ENCODE measurements around the gene CD38.
"Not testable (repeated sequence)": the region's sequence is repeated elsewhere in the genome, so short reads cannot be mapped to it uniquely, and the experiment has no call there.

Gene CD38

GRCh38 chr4:15778289-15779241 lies at the start of gene CD38:
Gene CD38 (plus strand): TSS chr4:15778328. CDS start chr4:15778415, 87 bp downstream.
- DNase-seq (ENCODE audit: low read depth in 2 of 2, low spot score in 1 of 2), result no peak

GRCh38 chr4:15729910-15730533 lies 48.1 kb upstream of the CD38 start:
- DNase-seq (ENCODE audit: low read depth in 2 of 2, low spot score in 1 of 2), result peak in 1 of 2 donors; percentile 4

GRCh38 chr4:15733061-15733460 lies 45.1 kb upstream of the CD38 start:
- not testable (repeated sequence) for DNase-seq (ENCODE audit: low read depth in 2 of 2, low spot score in 1 of 2)

DNA sequence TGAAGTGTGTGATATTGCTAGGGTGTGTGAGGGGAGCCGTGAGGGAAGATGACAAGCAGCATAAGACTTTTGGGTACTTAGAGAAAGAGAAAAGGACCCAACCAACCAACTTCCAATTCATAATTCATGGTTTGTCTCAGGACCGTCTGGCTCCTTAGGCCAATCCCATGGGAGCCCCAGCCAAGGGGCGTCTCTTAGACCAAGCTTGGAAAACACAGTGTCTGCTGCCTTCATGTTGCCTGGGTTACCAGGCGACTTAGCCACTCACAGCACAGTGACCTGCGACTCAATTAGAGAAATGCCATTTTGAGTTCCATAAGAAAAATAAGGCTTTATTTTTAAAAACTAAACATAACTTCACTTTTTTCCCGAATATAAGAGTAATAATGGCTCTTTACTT lies 42.6 kb upstream of the CD38 start:
- no peak for DNase-seq (ENCODE audit: low read depth in 2 of 2, low spot score in 1 of 2)

GRCh38 chr4:15736514-15737050 lies 41.5 kb upstream of the CD38 start:
- no peak for DNase-seq (ENCODE audit: low read depth in 2 of 2, low spot score in 1 of 2)

DNA sequence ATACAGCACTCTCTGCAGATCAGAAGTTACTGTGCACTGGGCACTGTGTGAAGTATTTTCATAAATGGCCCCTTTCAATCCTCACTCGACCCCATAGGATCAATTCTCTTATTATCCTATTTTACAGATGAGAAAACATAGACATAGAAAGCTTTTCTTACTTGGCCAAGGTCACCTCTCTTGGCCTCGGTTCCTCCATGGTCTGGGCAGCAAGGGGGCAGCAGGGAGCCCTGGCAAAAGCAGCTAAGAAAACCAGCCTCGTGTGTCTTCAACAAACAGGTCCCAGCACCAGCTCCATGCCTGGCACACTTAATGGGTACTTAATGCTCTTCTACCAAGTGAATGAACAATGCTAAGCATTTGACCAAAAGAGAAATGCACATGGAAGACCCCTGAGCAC lies 40.9 kb upstream of the CD38 start:
- DNase-seq (ENCODE audit: low read depth in 2 of 2, low spot score in 1 of 2), result no peak

DNA sequence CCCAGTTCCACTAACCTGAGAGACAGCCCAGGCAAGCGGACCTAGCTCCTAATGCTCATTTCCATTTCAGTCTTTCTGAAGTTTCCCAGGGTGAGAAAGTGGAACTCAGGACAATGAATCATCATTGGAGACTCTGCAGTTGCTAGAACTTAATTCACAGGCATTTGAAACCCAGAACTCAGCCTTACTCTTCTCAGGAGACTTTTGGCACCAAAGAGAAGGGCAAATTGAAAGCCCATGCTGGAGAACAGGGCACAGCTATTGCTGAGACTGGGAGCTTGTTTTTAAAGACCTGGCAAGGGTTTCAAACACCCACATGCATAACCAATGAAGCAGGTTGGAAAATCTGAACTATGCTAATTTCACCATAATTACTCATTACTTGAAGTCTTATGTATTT lies 39.3 kb upstream of the CD38 start:
- no peak for DNase-seq (ENCODE audit: low read depth in 2 of 2, low spot score in 1 of 2)

DNA sequence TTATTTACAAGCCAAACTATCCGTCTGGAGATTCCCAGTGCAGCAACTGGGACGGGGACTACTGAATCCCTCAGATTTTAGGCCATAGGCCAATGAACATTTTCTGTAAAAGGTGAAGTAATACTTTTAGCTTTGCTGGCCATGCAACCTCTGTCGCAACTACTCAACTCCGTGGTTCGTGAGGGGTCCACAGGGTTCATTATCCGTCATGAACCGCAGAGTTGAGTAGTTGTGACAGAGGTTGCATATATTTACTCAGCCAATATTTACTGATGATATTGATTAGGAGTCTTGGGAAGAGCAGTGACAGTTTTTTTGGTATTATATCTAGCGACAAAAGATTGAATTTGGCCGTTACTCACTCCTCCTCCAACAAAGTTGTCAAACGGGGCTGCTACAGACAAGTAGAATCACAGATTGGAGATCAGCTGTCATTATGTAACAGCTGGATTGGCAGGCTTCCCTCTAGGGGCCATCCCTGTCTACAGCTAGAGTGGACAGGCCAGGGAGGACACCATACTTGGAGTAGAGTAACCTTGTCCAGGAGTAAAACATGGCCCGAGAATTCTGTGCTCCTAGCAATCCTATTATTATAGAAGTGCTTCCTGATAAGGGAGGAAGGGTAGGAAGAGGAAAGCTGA lies 37.2 kb upstream of the CD38 start:
- no peak for DNase-seq (ENCODE audit: low read depth in 2 of 2, low spot score in 1 of 2)

DNA sequence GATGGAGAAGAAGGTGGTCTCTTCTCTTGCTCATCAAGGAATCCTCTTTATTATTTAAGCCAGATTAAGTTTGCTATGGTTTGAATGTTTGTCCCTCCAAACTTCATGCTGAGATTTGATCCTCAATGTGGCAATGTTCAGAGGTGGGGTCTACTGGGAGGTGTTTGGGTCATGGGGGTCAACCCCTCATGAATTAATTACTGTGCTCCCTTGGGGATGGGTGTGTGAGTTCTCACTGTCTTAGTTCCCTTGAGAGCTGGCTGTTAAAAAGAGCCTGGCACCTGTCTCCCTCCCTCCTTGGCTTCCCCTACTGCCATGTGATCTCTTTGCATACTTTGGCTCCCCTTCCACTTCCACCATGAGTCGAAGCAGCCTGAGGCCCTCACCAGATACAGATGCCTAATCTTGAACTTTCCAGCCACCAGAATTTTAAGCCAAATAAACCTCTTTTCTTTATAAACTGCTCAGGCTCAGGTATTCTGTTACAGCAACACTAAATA lies 36.0 kb upstream of the CD38 start:
- DNase-seq (ENCODE audit: low read depth in 2 of 2, low spot score in 1 of 2), result no peak

DNA sequence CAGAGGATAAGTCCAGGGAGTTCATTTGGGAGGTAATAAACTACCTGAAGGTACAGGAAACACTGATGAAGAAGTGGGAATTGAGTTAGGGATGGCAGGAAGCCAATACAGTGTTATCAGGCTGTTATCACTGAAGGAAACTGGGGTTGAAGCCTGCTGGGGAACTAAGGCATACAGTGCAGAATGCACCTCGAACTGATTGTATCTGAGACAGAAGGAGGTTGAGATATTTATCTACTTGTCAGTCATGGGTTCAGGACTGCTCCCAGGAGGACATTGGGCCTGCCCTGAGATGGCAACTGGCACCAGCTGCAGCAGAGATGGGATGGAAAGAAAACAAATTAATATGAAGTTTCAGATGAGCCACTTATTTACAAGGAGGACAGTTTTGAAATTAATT lies 35.5 kb upstream of the CD38 start:
- DNase-seq (ENCODE audit: low read depth in 2 of 2, low spot score in 1 of 2), result no peak

DNA sequence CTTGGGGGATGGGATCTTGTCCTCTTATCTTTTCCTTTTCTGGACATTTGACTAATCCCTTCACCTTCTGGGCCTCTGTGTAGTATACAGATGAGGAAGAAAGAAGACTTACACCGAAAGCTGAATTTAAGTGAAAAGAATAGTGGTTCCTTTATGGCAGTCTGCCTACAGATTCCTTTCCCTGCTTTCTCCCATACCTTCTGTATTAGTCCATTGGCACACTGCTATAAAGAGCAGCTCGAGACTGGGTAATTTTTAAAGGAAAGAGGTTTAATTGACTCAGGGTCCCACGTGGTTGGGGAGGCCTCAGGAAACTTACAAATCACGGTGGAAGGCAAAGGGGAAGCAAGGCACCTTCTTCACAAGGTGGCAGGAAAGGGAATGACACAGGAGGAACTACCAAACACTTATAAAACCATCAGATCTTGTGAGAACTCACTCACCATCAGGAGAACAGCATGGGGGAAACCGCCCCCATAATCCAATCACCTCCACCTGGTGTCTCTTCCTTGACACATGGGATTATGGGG lies 34.0 kb upstream of the CD38 start:
- DNase-seq (ENCODE audit: low read depth in 2 of 2, low spot score in 1 of 2), result no peak

DNA sequence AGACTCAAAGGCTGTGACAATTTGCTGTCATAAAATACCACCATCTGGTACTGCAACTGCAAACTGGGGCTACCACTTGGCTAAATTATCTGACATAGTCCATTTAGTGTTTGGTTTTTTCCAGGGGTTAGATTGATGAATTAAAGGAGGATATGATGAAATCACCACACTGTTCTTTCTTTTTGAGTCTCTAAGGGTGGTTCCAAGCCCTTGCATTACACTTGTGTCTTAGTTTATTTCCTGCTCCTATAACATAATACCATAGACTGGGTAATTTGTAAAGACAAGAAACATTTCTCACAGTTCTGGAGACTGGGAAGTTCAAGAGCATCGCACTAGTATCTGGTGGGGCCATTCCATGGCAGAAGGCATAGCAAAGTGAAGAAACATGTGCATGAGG lies 32.0 kb upstream of the CD38 start:
- no peak for DNase-seq (ENCODE audit: low read depth in 2 of 2, low spot score in 1 of 2)

GRCh38 chr4:15749001-15749400 lies 29.1 kb upstream of the CD38 start:
- DNase-seq (ENCODE audit: low read depth in 2 of 2, low spot score in 1 of 2), result no peak

DNA sequence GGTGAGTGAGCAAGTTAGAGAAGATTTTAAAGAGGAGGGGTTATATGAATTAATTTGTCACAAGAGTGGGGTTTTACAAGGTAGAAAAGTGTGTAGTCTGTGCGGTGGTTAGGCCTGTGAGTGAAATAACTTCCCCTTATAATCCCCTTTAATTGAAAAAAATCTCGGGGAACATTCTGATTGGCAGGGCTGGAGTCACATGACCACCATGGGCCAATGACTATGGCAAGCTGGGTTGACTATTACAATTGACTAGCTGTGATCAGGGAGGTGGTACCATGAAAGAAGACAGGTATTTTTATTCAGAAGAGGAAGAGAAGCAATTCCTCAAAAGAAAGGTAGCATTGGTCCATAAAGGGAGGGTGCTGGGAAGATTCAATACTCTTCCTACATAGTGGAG lies 27.0 kb upstream of the CD38 start:
- DNase-seq (ENCODE audit: low read depth in 2 of 2, low spot score in 1 of 2), result no peak

GRCh38 chr4:15753081-15753480 lies 25.0 kb upstream of the CD38 start:
- DNase-seq (ENCODE audit: low read depth in 2 of 2, low spot score in 1 of 2), result no peak

DNA sequence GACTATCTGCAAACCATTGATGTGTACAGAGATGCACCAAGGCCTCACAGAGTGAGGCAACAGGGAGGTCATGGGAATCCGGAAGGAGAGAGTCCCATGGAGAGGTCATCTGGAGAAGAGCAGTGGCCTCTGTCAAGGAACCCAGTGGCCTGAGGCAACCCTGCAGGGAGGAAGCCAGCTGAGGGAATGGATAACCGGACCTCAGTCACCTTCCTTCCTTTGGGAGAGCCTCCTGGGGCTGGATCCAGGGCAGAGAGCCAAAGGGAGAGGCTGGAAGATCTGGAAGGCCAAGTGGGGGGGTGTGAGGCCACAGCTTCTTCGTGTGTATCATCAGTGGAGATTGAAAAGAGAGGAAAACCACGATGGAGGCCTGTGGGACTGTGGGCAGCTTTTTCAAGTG lies 24.3 kb upstream of the CD38 start:
- no peak for DNase-seq (ENCODE audit: low read depth in 2 of 2, low spot score in 1 of 2)

DNA sequence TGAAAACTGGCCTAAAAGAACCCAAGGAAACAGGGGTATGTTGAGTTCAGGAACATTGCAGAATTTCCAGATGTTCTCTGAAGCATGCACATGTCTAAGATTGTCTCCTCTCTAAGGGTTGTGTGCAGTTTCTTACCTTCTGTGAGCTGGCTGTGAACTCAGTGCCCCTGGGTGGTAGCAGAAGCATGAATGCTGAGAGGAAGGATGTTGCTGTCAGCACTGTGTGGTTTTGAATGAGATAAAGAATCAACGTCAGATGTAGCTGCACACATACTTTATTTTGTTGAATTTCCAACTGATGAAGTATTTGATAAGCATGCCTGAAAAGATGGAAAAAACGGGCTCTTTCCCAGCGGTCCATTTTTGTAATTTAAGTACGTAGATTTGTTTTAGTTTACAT lies 23.8 kb upstream of the CD38 start:
- DNase-seq (ENCODE audit: low read depth in 2 of 2, low spot score in 1 of 2), result no peak

GRCh38 chr4:15755321-15756155 lies 22.6 kb upstream of the CD38 start:
- no peak for DNase-seq (ENCODE audit: low read depth in 2 of 2, low spot score in 1 of 2)

GRCh38 chr4:15756361-15756861 lies 21.7 kb upstream of the CD38 start:
- DNase-seq (ENCODE audit: low read depth in 2 of 2, low spot score in 1 of 2), result peak in 1 of 2 donors; percentile 51

DNA sequence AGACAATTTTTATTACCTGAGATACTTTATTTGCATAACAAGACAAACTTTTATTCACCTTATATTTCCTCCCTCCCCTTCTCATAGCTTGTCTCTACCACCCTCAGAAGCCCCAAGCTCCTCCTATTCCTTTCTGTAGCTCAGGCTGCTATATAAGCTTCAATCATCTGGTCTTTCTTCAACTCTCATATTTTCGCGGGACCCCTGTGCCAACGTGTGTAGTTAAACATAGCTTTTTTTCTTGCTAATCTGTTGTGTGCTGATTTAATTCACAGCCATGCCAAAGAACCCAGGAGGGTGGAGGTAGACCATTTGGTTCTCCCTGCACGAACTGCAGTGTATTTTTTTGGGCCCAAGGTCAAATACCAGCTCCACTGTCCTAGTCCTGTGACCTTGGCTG lies 21.1 kb upstream of the CD38 start:
- no peak for DNase-seq (ENCODE audit: low read depth in 2 of 2, low spot score in 1 of 2)

Data from stimulated activated CD8-positive, alpha-beta memory T cell treated with anti-CD3 and anti-CD28 coated beads, Interleukin-4, amount 100 ng/mL, for 4 hours (primary cell).